Endothelial cell of umbilical vein (primary cell): ENCODE measurements around the gene SYNPR. TPM values are rescaled to one million over a fixed set of nuclear protein-coding genes. Genes with fewer than 3 reads are reported as not detected.

Experiments
- BruUV-seq: library from RNA; stranded (reverse); fragments of 400-500 nt; replicated peaks from 2 replicates; lab custom pipeline; 2021; lab: Mats Ljungman, UMichigan
- CTCF ChIA-PET: fragments of 300-600, 350-600 bp; sonication (Branson Sonifier 250); formaldehyde crosslinking; loops from one replicate; lab custom pipeline; 2021; ENCODE audit warnings: antibody characterized with exemption, inconsistent platforms; lab: Charles Lee
- POLR2A ChIA-PET: fragments of 300-600, 350-600 bp; sonication (Branson Sonifier 250); formaldehyde crosslinking; loops from one replicate; lab custom pipeline; 2021; ENCODE audit warnings: antibody characterized with exemption, inconsistent platforms; lab: Charles Lee
- DNase-seq: peaks from one replicate; pipeline ENCODE4 v3.0.0-alpha.2; 2011; ENCODE audit warnings: low read depth, low spot score
- FAIRE-seq: peaks from 2 replicates; lab custom pipeline; 2011; peaks lifted over from hg19 to GRCh38; lab: Jason Lieb, UNC
- H2AFZ ChIP-seq: 2 replicates; pipeline ENCODE4 v1.6.0; 2012; ENCODE audit warnings: low read depth, low read length, control low read depth, inconsistent platforms
- H3K27ac ChIP-seq: 2 replicates; pipeline ENCODE4 v1.5.1; 2011; ENCODE audit warnings: low read depth, mild to moderate bottlenecking, control low read depth, low read length, moderate library complexity; ENCODE audit not compliant: insufficient read depth
- H3K27me3 ChIP-seq, 2 experiments: 2 replicates each; pipeline versions ENCODE4 v1.6.0 to v1.6.1; 2011; ENCODE audit warnings: low read length in 2 of 2, mixed read lengths in 1 of 2; ENCODE audit not compliant: control insufficient read depth in 2 of 2, insufficient read depth in 2 of 2
- H3K36me3 ChIP-seq, 2 experiments: 2 replicates in 1 of 2; 3 replicates in 1 of 2; pipeline ENCODE4 v1.5.1; 2011; ENCODE audit warnings: low read length in 2 of 2, mild to moderate bottlenecking in 1 of 2, moderate library complexity in 1 of 2; ENCODE audit not compliant: control insufficient read depth in 2 of 2, insufficient read depth in 2 of 2; ENCODE audit errors: extremely low read depth in 1 of 2
- H3K4me1 ChIP-seq: 3 replicates; pipeline ENCODE4 v1.5.1; 2011; ENCODE audit warnings: mild to moderate bottlenecking, low read length; ENCODE audit not compliant: control insufficient read depth, insufficient read depth; ENCODE audit errors: extremely low read depth
- H3K4me2 ChIP-seq: 2 replicates; pipeline ENCODE4 v1.6.1; 2011; ENCODE audit warnings: low read length, control low read depth, mixed read lengths; ENCODE audit not compliant: insufficient read depth
- H3K4me3 ChIP-seq, 3 experiments: fragments of 200-600 bp in 1 of 3; sonication (generic), shearing (Covaris generic) in 1 of 3; replicated peaks in 1 of 3; 2 replicates each; pipeline ENCODE4 v1.5.1; 2011 to 2016; ENCODE audit warnings: control low read depth in 3 of 3, low read length in 3 of 3, mild to moderate bottlenecking in 2 of 3, inconsistent platforms in 1 of 3, low read depth in 1 of 3, moderate library complexity in 1 of 3; ENCODE audit not compliant: insufficient read depth in 1 of 3
- H3K79me2 ChIP-seq: 2 replicates; pipeline ENCODE4 v1.6.0; 2012; ENCODE audit warnings: low read length, inconsistent platforms; ENCODE audit not compliant: control insufficient read depth, insufficient read depth
- H3K9ac ChIP-seq: replicated peaks from 2 replicates; pipeline ENCODE3; 2011; ENCODE audit warnings: low read length, control low read depth; ENCODE audit not compliant: insufficient read depth; ENCODE audit errors: extremely low read depth
- H3K9me1 ChIP-seq: replicated peaks from 3 replicates; pipeline ENCODE4 v1.6.0; 2011; ENCODE audit warnings: mild to moderate bottlenecking, low read length; ENCODE audit not compliant: control insufficient read depth, insufficient read depth; ENCODE audit errors: extremely low read depth
- H3K9me3 ChIP-seq: replicated peaks from 2 replicates; pipeline ENCODE4 v1.5.1; 2012; ENCODE audit warnings: low read length, inconsistent platforms; ENCODE audit not compliant: control insufficient read depth, insufficient read depth
- H4K20me1 ChIP-seq: replicated peaks from 2 replicates; pipeline ENCODE3; 2011; ENCODE audit warnings: mild to moderate bottlenecking, low read length; ENCODE audit not compliant: control insufficient read depth, insufficient read depth; ENCODE audit errors: extremely low read depth
- EZH2 ChIP-seq: IDR thresholded peaks from 2 replicates; pipeline ENCODE4 v1.6.1; 2012; ENCODE audit warnings: borderline replicate concordance, low read depth, mild to moderate bottlenecking, moderate library complexity, low read length, inconsistent platforms; ENCODE audit not compliant: severe bottlenecking
- FOS ChIP-seq: IDR thresholded peaks from 2 replicates; pipeline ENCODE4 v1.6.1; 2011; ENCODE audit warnings: mild to moderate bottlenecking, low read length, moderate library complexity, borderline replicate concordance; ENCODE audit not compliant: insufficient read depth
- GATA2 ChIP-seq: IDR thresholded peaks from 2 replicates; pipeline ENCODE4 v1.7.0; 2011; ENCODE audit warnings: low read depth, mild to moderate bottlenecking, moderate library complexity, mixed read lengths, low read length; ENCODE audit not compliant: insufficient read length, insufficient read depth
- JUN ChIP-seq: IDR thresholded peaks from 2 replicates; pipeline ENCODE4 v1.6.1; 2011; ENCODE audit warnings: borderline replicate concordance, low read depth; ENCODE audit not compliant: insufficient read length, insufficient read depth
- MYC ChIP-seq: IDR thresholded peaks from one replicate; pipeline ENCODE4 v1.6.1; 2011; ENCODE audit warnings: mild to moderate bottlenecking, low read depth, low read length
- POLR2A ChIP-seq: IDR thresholded peaks from 2 replicates; pipeline ENCODE4 v1.6.1; 2012; ENCODE audit warnings: low read depth, mild to moderate bottlenecking, control low read depth, low read length
- POLR2AphosphoS5 ChIP-seq: IDR thresholded peaks from 2 replicates; pipeline ENCODE4 v1.6.1; 2012; ENCODE audit warnings: low read depth, mild to moderate bottlenecking, control low read depth, low read length, moderate library complexity; ENCODE audit not compliant: insufficient read depth
- dilution Hi-C: fragments of 300-500 bp; cut with MboI; formaldehyde crosslinking; loops from one replicate; pipeline ENCODE4 v1.15.0; 2019; ENCODE audit warnings: low sequenced_read_pairs; ENCODE audit not compliant: extremely low pct_ligation_motif_present
- intact Hi-C: fragments of 100-400 bp; cut with micrococcal nuclease; formaldehyde crosslinking; loops from one replicate; pipeline ENCODE4 v1.10.0; 2022
- polyA plus RNA-seq, 4 experiments: library from polyadenylated mRNA; depleted of rRNA in 3 of 4; stranded (reverse) in 3 of 4; unstranded in 1 of 4; fragments of >200 nt; gene quantifications; 2 replicates each; pipeline versions ENCODE4 v1.2.1 to v1.2.3, GENCODE V29; 2011 to 2012; ENCODE audit warnings: missing spikeins in 1 of 4
- total RNA-seq: library from RNA; stranded (reverse); gene quantifications from 2 replicates; pipeline ENCODE4 v1.2.3, GENCODE V29; 2021
- TF ChIP-seq, protein P1 (sequence below), 2 donors: IDR thresholded peaks; 1 replicate in 1 of 2; 2 replicates in 1 of 2; pipeline ENCODE4 v1.5.1; 2011; ENCODE audit warnings: low read length in 2 of 2, mild to moderate bottlenecking in 2 of 2, moderate library complexity in 2 of 2, control low read depth in 1 of 2, inconsistent platforms in 1 of 2, low read depth in 1 of 2; ENCODE audit not compliant: insufficient read depth in 1 of 2; ENCODE audit errors: extremely low read depth in 1 of 2
- TF ChIP-seq, protein P2 (sequence below): IDR thresholded peaks from 2 replicates; pipeline ENCODE4 v1.6.1; 2011; ENCODE audit not compliant: insufficient read depth, insufficient read length

Gene SYNPR
- total and polyA plus RNA-seq, 2 donors (not counting 3 experiments of a cell fraction or from before 2014, with no cell fraction given): not detected

DNA sequence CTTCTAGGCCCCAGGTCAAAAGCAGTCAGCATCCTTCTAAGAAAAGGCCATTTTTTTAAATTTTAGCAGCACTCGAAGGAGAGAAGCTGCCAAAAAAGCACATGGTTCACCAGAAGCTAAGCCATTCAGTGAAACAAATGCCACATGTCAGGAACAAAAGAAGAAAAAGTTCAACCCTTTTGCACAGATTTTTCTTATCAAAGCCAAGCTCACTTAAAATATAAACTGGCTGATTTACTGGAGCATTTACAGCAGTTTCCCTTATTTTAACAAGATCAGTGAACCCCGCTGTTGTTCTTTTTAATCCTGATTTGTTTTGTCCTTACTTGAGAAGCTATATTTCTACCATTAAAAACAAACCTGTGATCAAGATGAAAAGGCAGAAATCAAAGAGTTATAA lies 46.5 kb upstream of the SYNPR start:
- Histone ChIP-seq H3K9me3 (no peaks in the 10 kb centered on the region), H3K27ac (no peak overlapping the region), H2AFZ (no peak overlapping the region), H4K20me1 (no peaks in the 10 kb centered on the region), H3K4me1 (no peaks in the 10 kb centered on the region), H3K4me2 (no peak overlapping the region), H3K27me3 (no peaks in the 10 kb centered on the region), H3K36me3 (no peaks in the 10 kb centered on the region), H3K9ac (no peak overlapping the region), H3K4me3 (no peak overlapping the region), H3K9me1 (no peaks in the 10 kb centered on the region), H3K79me2 (no peaks in the 10 kb centered on the region)
- no peak for TF ChIP-seq POLR2A
- TF ChIP-seq GATA2: no peak
- TF ChIP-seq FOS: no peak
- TF ChIP-seq, protein P1, sequence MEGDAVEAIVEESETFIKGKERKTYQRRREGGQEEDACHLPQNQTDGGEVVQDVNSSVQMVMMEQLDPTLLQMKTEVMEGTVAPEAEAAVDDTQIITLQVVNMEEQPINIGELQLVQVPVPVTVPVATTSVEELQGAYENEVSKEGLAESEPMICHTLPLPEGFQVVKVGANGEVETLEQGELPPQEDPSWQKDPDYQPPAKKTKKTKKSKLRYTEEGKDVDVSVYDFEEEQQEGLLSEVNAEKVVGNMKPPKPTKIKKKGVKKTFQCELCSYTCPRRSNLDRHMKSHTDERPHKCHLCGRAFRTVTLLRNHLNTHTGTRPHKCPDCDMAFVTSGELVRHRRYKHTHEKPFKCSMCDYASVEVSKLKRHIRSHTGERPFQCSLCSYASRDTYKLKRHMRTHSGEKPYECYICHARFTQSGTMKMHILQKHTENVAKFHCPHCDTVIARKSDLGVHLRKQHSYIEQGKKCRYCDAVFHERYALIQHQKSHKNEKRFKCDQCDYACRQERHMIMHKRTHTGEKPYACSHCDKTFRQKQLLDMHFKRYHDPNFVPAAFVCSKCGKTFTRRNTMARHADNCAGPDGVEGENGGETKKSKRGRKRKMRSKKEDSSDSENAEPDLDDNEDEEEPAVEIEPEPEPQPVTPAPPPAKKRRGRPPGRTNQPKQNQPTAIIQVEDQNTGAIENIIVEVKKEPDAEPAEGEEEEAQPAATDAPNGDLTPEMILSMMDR (IDR thresholded peaks at IDR 0.05; ENCODE audit: extremely low read depth in 1 of 2, insufficient read depth in 1 of 2, low read depth in 1 of 2, low read length in 2 of 2): no peak
- TF ChIP-seq POLR2AphosphoS5: no peak
- no peak for TF ChIP-seq JUN
- TF ChIP-seq EZH2: no peak
- TF ChIP-seq MYC: no peak
- TF ChIP-seq, protein P2, sequence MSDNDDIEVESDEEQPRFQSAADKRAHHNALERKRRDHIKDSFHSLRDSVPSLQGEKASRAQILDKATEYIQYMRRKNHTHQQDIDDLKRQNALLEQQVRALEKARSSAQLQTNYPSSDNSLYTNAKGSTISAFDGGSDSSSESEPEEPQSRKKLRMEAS: no peak
- ChIA-PET CTCF (interaction anchor here (1.1 to 2.0 kb wide), 6 partner anchors 13 to 1030 kb away, joined by 3 to 15 read pairs (median 4); no protein-coding TSS in a partner anchor), POLR2A (no interaction called here)
- intact Hi-C loops (no loop called here), dilution Hi-C loops (no loop called here)
- DNase-seq (no peak), FAIRE-seq (no peak)
- BruUV-seq: no TSS peak
